ENCODE results near the gene IL3. TPM values are rescaled to one million over a fixed set of nuclear protein-coding genes. Genes with fewer than 3 reads are reported as not detected.

IL3 gene
- not detected in 2 replicates for total RNA-seq

GRCh38 chr5:132060501-132061161 lies at the start of gene IL3:
TSS of gene IL3 (plus strand) at chr5:132060655. CDS start at chr5:132060707, 52 bp downstream.

GRCh38 chr5:132011622-132012343 lies 48.7 kb upstream of the IL3 start, which contains the start of gene ACSL6:
TSS of gene ACSL6 (minus strand) at chr5:132011658. CDS start at chr5:132011553, 105 bp downstream.

GRCh38 chr5:132073231-132074013 lies 13.0 kb downstream of the IL3 start, which contains the start of gene CSF2:
TSS of gene CSF2 (plus strand) at chr5:132073789. CDS start at chr5:132073824, 35 bp downstream.

Other genes with a start within 250 kb of the IL3 start
- not detected in 2 replicates for gene MEIKIN, start 115.0 kb upstream of the IL3 start, total RNA-seq
- not detected in 2 replicates for gene ACSL6, start 49.0 kb upstream of the IL3 start, total RNA-seq
- gene CSF2, start 13.1 kb downstream of the IL3 start, total RNA-seq = not detected in 2 replicates
- 179 and 202 TPM in 2 replicates for gene P4HA2, start 167.2 kb downstream of the IL3 start, total RNA-seq
- gene PDLIM4, start 197.0 kb downstream of the IL3 start, total RNA-seq = 27.4 and 48.3 TPM in 2 replicates
- 1.5 and 1.6 TPM in 2 replicates for gene SLC22A4, start 233.7 kb downstream of the IL3 start, total RNA-seq

Measured in pericardium fibroblast (primary cell).